Neural cell (in vitro differentiated cells): ENCODE results near the gene RBMS3.

Experiments
- CTCF ChIP-seq: fragments of 450-650 bp; IDR thresholded peaks from 2 replicates; pipeline ENCODE4 v1.5.1; 2014; ENCODE audit warnings: antibody characterized with exemption, mild to moderate bottlenecking, moderate library complexity; ENCODE audit not compliant: poor library complexity, severe bottlenecking
- EP300 ChIP-seq: fragments of 450-650 bp; conservative IDR thresholded peaks from 2 replicates; pipeline ENCODE4 v1.6.1; 2014; ENCODE audit warnings: antibody characterized with exemption, mild to moderate bottlenecking, moderate library complexity; ENCODE audit not compliant: poor library complexity, severe bottlenecking
- EZH2 ChIP-seq: fragments of 200-600, 300-800 bp; shearing (Covaris generic), sonication (generic); IDR thresholded peaks from 2 replicates; pipeline ENCODE4 v1.6.1; 2014; ENCODE audit warnings: antibody characterized with exemption, low read length, borderline replicate concordance, mild to moderate bottlenecking; ENCODE audit not compliant: insufficient read depth, poor library complexity, severe bottlenecking
- MXI1 ChIP-seq: fragments of 450-650 bp; conservative IDR thresholded peaks from 2 replicates; pipeline ENCODE4 v1.6.1; 2014; ENCODE audit warnings: antibody characterized with exemption, mild to moderate bottlenecking; ENCODE audit not compliant: poor library complexity, severe bottlenecking
- POLR2AphosphoS5 ChIP-seq: IDR thresholded peaks from 2 replicates; pipeline ENCODE4 v1.6.1; 2012
- RAD21 ChIP-seq: fragments of 450-650 bp; conservative IDR thresholded peaks from 2 replicates; pipeline ENCODE4 v1.6.1; 2014; ENCODE audit warnings: antibody characterized with exemption, mild to moderate bottlenecking, moderate library complexity
- REST ChIP-seq: IDR thresholded peaks from 2 replicates; pipeline ENCODE4 v1.6.1; 2012; ENCODE audit warnings: borderline replicate concordance
- SMC3 ChIP-seq: fragments of 450-650 bp; conservative IDR thresholded peaks from 2 replicates; pipeline ENCODE4 v1.6.1; 2014; ENCODE audit warnings: antibody characterized with exemption, mild to moderate bottlenecking, moderate library complexity; ENCODE audit not compliant: poor library complexity
- TAF1 ChIP-seq: IDR thresholded peaks from 2 replicates; pipeline ENCODE4 v1.6.1; 2012; ENCODE audit warnings: low read depth

- TF ChIP-seq CTCF: no peak
- no peak for TF ChIP-seq EZH2
- TF ChIP-seq SMC3: no peak
- TF ChIP-seq RAD21: no peak
- TF ChIP-seq MXI1: no peak
- no peak for TF ChIP-seq POLR2AphosphoS5
- TF ChIP-seq EP300: no peak
- no peak for TF ChIP-seq TAF1
- TF ChIP-seq REST: no peak
Observed at GRCh38 chr3:29805757-29806156, 524.9 kb downstream of the RBMS3 start.
